Calu3 (cell line): ENCODE results near the gene LIMK2. TPM values are rescaled to one million over a fixed set of nuclear protein-coding genes. Genes with fewer than 3 reads are reported as not detected.

Experiments used
- BruUV-seq: library from RNA; stranded (reverse); fragments of 400-500 nt; replicated peaks from 2 replicates; lab custom pipeline; 2021; lab: Mats Ljungman, UMichigan
- CTCF ChIA-PET: fragments of 300-600 bp; sonication (Branson Sonifier 250); formaldehyde crosslinking; loops from one replicate; lab custom pipeline; 2022; ENCODE audit warnings: antibody characterized with exemption; lab: Charles Lee
- DNase-seq: peaks from one replicate; pipeline ENCODE4 v3.0.0; 2022
- H3K27ac Mint-ChIP-seq: one replicate; pipeline ENCODE4 v1.8.0; 2022; ENCODE audit warnings: mixed read lengths; ENCODE audit not compliant: unreplicated experiment
- H3K27me3 Mint-ChIP-seq: one replicate; pipeline ENCODE4 v1.8.0; 2022; ENCODE audit warnings: mixed read lengths; ENCODE audit not compliant: unreplicated experiment
- H3K36me3 Mint-ChIP-seq: one replicate; pipeline ENCODE4 v1.8.0; 2022; ENCODE audit warnings: mild to moderate bottlenecking, moderate library complexity, mixed read lengths; ENCODE audit not compliant: insufficient read depth, unreplicated experiment
- H3K4me1 Mint-ChIP-seq: one replicate; pipeline ENCODE4 v1.8.0; 2022; ENCODE audit warnings: mild to moderate bottlenecking, low read depth, mixed read lengths; ENCODE audit not compliant: unreplicated experiment
- H3K4me3 Mint-ChIP-seq: one replicate; pipeline ENCODE4 v1.8.0; 2022; ENCODE audit warnings: mild to moderate bottlenecking, low read depth, moderate library complexity, mixed read lengths; ENCODE audit not compliant: unreplicated experiment
- H3K9me3 Mint-ChIP-seq: one replicate; pipeline ENCODE4 v1.8.0; 2022; ENCODE audit warnings: low read depth, mixed read lengths; ENCODE audit not compliant: unreplicated experiment
- intact Hi-C: fragments of 100-400 bp; cut with micrococcal nuclease; formaldehyde crosslinking; loops from one replicate; pipeline ENCODE4 v1.10.0; 2022; ENCODE audit not compliant: unreplicated experiment
- total RNA-seq: library from RNA; stranded (reverse); gene quantifications from 2 replicates; pipeline ENCODE4 v1.2.3, GENCODE V29; 2022
- TF ChIP-seq, protein P1 (sequence below): fragments of 200-600 bp; IDR thresholded peaks from one replicate; pipeline ENCODE4 v1.8.0; 2022; ENCODE audit warnings: antibody characterized with exemption; ENCODE audit not compliant: unreplicated experiment

The LIMK2 gene
- total RNA-seq, 1 experiment from 2014 or later = 59.9 TPM

- Mint-ChIP-seq H3K27me3 (no peaks in the 10 kb centered on the region), H3K9me3 (no peaks in the 10 kb centered on the region), H3K4me1 (peaks cover 10% of the 10 kb centered on the region), H3K27ac (no peak overlapping the region), H3K36me3 (peaks cover 16% of the 10 kb centered on the region), H3K4me3 (no peak overlapping the region)
- DNase-seq = no peak
- CTCF ChIA-PET = interaction anchor here (1.2 kb wide), 1 partner anchor 9 kb away, joined by 3 read pairs; no protein-coding TSS in a partner anchor
- no TSS peak for BruUV-seq
- TF ChIP-seq, protein P1, sequence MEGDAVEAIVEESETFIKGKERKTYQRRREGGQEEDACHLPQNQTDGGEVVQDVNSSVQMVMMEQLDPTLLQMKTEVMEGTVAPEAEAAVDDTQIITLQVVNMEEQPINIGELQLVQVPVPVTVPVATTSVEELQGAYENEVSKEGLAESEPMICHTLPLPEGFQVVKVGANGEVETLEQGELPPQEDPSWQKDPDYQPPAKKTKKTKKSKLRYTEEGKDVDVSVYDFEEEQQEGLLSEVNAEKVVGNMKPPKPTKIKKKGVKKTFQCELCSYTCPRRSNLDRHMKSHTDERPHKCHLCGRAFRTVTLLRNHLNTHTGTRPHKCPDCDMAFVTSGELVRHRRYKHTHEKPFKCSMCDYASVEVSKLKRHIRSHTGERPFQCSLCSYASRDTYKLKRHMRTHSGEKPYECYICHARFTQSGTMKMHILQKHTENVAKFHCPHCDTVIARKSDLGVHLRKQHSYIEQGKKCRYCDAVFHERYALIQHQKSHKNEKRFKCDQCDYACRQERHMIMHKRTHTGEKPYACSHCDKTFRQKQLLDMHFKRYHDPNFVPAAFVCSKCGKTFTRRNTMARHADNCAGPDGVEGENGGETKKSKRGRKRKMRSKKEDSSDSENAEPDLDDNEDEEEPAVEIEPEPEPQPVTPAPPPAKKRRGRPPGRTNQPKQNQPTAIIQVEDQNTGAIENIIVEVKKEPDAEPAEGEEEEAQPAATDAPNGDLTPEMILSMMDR = no peak
- intact Hi-C loops = no loop called here
Measured at GRCh38 chr22:31281733-31282132, 69.6 kb downstream of the LIMK2 start.

- DNase-seq = no peak
- peaks cover 10% of the 10 kb centered on the region for H3K4me1 Mint-ChIP-seq
- intact Hi-C loops = no loop called here
- BruUV-seq = no TSS peak
- H3K4me3 Mint-ChIP-seq = no peak overlapping the region
- no peak overlapping the region for H3K27ac Mint-ChIP-seq
- H3K9me3 Mint-ChIP-seq = no peaks in the 10 kb centered on the region
- H3K27me3 Mint-ChIP-seq = no peaks in the 10 kb centered on the region
- TF ChIP-seq, protein P1 = no peak
- CTCF ChIA-PET = interaction anchor here (0.6 to 0.7 kb wide), 3 partner anchors 12 to 132 kb away, joined by 3 to 9 read pairs (median 3); no protein-coding TSS in a partner anchor
- peaks cover 18% of the 10 kb centered on the region for H3K36me3 Mint-ChIP-seq
Measured at GRCh38 chr22:31282748-31283468, 70.8 kb downstream of the LIMK2 start.

GRCh38 chr22:31284281-31285155 lies 72.4 kb downstream of the LIMK2 start:
- TF ChIP-seq, protein P1 = no peak
- no peaks in the 10 kb centered on the region for H3K9me3 Mint-ChIP-seq
- H3K36me3 Mint-ChIP-seq = peaks cover 13% of the 10 kb centered on the region
- peaks cover 10% of the 10 kb centered on the region for H3K4me1 Mint-ChIP-seq
- intact Hi-C loops = no loop called here
- no TSS peak for BruUV-seq
- no peaks in the 10 kb centered on the region for H3K27me3 Mint-ChIP-seq
- CTCF ChIA-PET = interaction anchor here (1.3 to 1.5 kb wide), 2 partner anchors 8 to 12 kb away, joined by 3 to 6 read pairs; partner anchors contain the start of gene PIK3IP1
- no peak overlapping the region for H3K27ac Mint-ChIP-seq
- no peak for DNase-seq
- no peak overlapping the region for H3K4me3 Mint-ChIP-seq

DNA sequence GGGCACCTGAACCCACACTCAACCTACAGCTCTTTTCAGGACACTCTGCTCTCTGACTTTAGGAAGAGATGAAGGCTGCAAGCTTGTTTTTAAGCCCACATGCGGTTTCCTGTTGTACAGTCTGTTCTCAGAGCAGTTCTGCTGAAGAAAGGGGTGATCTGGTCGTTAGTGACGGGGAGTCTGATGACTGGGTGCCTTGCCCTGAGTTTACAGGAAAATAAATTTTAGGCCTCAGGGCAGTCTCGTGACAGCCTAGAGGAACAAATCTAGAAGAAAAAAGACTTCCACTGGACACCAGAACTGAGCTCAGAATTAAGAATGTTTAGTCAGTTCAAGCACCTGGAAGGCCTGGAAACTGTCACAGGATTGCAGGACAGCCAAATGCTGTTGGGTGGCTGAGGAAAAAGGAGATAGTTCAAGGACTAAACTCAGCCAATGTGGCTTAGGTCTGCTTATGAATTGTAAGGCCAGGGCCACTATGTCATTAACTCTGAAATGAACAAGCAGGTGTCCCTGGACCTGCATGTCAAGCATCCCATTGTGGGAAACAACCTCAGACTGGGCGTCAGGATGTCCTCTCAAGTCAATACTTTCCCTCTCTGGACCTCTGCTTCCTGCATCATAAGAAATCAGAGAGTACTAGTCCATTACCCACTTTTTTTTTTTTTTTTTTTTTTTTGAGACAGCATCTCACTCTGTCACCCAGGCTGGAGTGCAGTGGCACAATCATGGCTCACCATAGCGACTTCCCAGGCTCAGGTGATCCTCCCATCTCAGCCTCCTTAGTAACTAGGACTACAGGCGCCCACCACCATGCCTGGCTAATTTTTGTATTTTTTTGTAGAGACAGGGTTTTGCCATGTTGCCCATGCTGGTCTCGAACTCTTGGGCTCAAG lies 74.5 kb downstream of the LIMK2 start:
- peaks cover 15% of the 10 kb centered on the region for H3K36me3 Mint-ChIP-seq
- TF ChIP-seq, protein P1 = no peak
- no peak overlapping the region for H3K4me3 Mint-ChIP-seq
- CTCF ChIA-PET = interaction anchor here (0.6 kb wide), 1 partner anchor 46 kb away, joined by 3 read pairs; no protein-coding TSS in a partner anchor
- BruUV-seq = no TSS peak
- no peaks in the 10 kb centered on the region for H3K4me1 Mint-ChIP-seq
- intact Hi-C loops = no loop called here
- no peaks in the 10 kb centered on the region for H3K9me3 Mint-ChIP-seq
- no peaks in the 10 kb centered on the region for H3K27me3 Mint-ChIP-seq
- DNase-seq = no peak
- H3K27ac Mint-ChIP-seq = no peak overlapping the region
